MG63 (cell line): ENCODE results near the gene CEACAM20. TPM values are rescaled to one million over a fixed set of nuclear protein-coding genes. Genes with fewer than 3 reads are reported as not detected.

Experiments used
- total RNA-seq: library from RNA; depleted of rRNA; stranded (reverse); fragments of >200 nt; shearing (Covaris generic); gene quantifications from 2 replicates; pipeline ENCODE4 v1.2.3, GENCODE V29; 2014; ENCODE audit warnings: low replicate concordance; rRNA removed

The CEACAM20 gene
- total RNA-seq, 1 experiment from 2014 or later: not detected

Other genes with a start within 250 kb of the CEACAM20 start
- 0.95 and 2.3 TPM in 2 replicates for gene ZNF235, start 224.7 kb downstream of the CEACAM20 start, total RNA-seq
- gene ZNF112, start 173.0 kb downstream of the CEACAM20 start, total RNA-seq: 2.6 and 33.1 TPM in 2 replicates
- 1.1 and 3.2 TPM in 2 replicates for gene ZNF285, start 128.1 kb downstream of the CEACAM20 start, total RNA-seq
- not detected in 2 replicates for gene ZNF229, start 81.2 kb downstream of the CEACAM20 start, total RNA-seq
- 4.4 and 11.7 TPM in 2 replicates for gene ZNF180, start 29.2 kb downstream of the CEACAM20 start, total RNA-seq
- 3.0 TPM in 1 of 2 replicates, not detected in the other for gene IGSF23, start 83.9 kb upstream of the CEACAM20 start, total RNA-seq
- 120 and 141 TPM in 2 replicates for gene PVR, start 114.2 kb upstream of the CEACAM20 start, total RNA-seq
- 0.47 and 0.69 TPM in 2 replicates for gene CEACAM19, start 141.8 kb upstream of the CEACAM20 start, total RNA-seq
- gene CEACAM16, start 169.5 kb upstream of the CEACAM20 start, total RNA-seq: 0.92 TPM in 1 of 2 replicates, not detected in the other
- gene BCL3, start 219.0 kb upstream of the CEACAM20 start, total RNA-seq: 2.2 and 3.6 TPM in 2 replicates
- gene CBLC, start 248.2 kb upstream of the CEACAM20 start, total RNA-seq: not detected in 2 replicates